Naive B cell (primary cell): ENCODE measurements around the gene UFD1. TPM values are rescaled to one million over a fixed set of nuclear protein-coding genes. Genes with fewer than 3 reads are reported as not detected.

Experiments
- ATAC-seq, 2 donors: fragments of 150-1000 bp; cut with Tn5 transposase; 2 replicates each; pipeline ENCODE4 v1.10.0; 2021; ENCODE audit warnings: low read depth in 2 of 2, mild to moderate bottlenecking in 2 of 2, moderate library complexity in 2 of 2
- DNase-seq: peaks from one replicate; pipeline ENCODE4 v3.0.0; 2022
- H3K27ac Mint-ChIP-seq, 6 donors: one replicate each; pipeline ENCODE4 v1.8.0; 2020 to 2022; ENCODE audit warnings: mild to moderate bottlenecking in 6 of 6, mixed read lengths in 6 of 6, moderate library complexity in 5 of 6, inconsistent platforms in 2 of 6
- H3K27me3 Mint-ChIP-seq, 3 donors: one replicate each; pipeline ENCODE4 v1.8.0; 2021 to 2022; ENCODE audit warnings: mixed read lengths in 3 of 3, mild to moderate bottlenecking in 1 of 3
- H3K36me3 Mint-ChIP-seq, 2 donors: one replicate each; pipeline ENCODE4 v1.8.0; 2020 to 2022; ENCODE audit warnings: mixed read lengths in 2 of 2, inconsistent platforms in 1 of 2, mild to moderate bottlenecking in 1 of 2
- H3K4me1 Mint-ChIP-seq, 3 donors: one replicate each; pipeline ENCODE4 v1.8.0; 2020 to 2022; ENCODE audit warnings: mixed read lengths in 3 of 3, inconsistent platforms in 1 of 3, mild to moderate bottlenecking in 1 of 3, moderate library complexity in 1 of 3
- H3K4me3 Mint-ChIP-seq, 8 donors: one replicate each; pipeline ENCODE4 v1.8.0; 2020 to 2022; ENCODE audit warnings: mild to moderate bottlenecking in 8 of 8, mixed read lengths in 8 of 8, moderate library complexity in 8 of 8, inconsistent platforms in 2 of 8
- H3K9me3 Mint-ChIP-seq, 7 donors: one replicate each; pipeline ENCODE4 v1.8.0; 2020 to 2022; ENCODE audit warnings: mixed read lengths in 7 of 7, mild to moderate bottlenecking in 5 of 7, inconsistent platforms in 2 of 7, moderate library complexity in 1 of 7
- polyA plus RNA-seq, 6 donors: library from polyadenylated mRNA; unstranded; fragments of 300-500 nt; fragmentation: Illumina TruSeq; gene quantifications; one replicate each; pipeline ENCODE4 v1.2.3, GENCODE V29; 2021; ENCODE audit warnings: low read depth in 6 of 6

Gene UFD1
- polyA plus RNA-seq, 6 donors from 2014 or later = 55.0 to 107 (median 61.8) TPM

DNA sequence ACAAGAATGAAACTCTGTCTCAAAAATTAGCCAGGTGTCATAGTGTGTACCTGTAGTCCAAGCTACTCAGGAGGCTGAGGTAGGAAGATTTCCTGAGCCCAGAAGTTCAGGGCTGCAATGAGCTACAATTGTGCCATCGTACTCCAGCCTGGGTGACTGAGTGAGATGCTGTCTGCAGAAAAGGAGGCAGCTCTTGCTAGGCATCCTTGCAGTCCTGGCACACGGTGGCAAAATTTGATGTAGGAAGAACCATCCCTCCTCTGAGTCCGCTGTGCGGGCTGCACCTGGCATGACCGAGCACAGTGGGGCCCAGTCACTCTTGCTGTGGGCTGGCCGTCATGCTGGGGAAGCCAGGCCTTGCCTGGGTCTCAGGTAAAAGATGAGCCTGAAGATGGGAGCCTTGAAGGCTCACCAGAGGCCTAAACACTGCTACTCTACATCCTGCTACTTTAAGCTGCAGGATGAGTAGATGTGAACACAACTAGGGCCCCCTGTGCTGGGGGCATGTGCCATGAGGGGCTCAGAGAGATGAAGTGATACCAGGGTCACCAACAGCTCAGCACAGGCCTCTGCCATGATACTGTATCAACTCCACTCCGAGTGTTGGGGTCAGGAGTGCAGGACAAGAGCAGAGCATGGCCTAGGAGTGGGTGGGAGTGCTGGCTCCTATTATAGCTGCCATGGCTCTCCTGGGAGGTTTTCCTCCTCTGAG lies 19.3 kb upstream of the UFD1 start:
- Mint-ChIP-seq H3K27ac (no peak overlapping the region), H3K9me3 (no peaks in the 10 kb centered on the region), H3K4me3 (no peak overlapping the region), H3K27me3 (no peaks in the 10 kb centered on the region), H3K4me1 (no peaks in the 10 kb centered on the region), H3K36me3 (no peaks in the 10 kb centered on the region)
- DNase-seq = no peak
- no peak for ATAC-seq

DNA sequence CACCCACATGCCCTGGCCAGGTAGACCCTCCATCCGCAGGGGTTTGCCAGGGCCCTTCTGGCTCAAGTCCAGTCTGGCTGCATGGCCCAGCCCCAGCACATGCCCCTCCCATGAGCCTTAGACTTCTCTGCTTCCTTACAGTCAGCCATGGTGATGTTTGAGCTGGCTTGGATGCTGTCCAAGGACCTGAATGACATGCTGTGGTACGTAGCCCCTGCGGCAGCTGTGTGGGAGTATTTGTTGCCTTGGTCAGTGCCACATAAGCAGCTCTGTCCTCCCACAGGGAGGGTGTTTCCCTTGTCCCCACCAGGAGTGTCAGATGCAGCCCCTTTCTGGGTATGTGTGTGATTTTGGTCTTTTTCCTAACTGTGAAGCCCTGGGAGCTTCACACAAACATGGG lies 18.3 kb upstream of the UFD1 start:
- DNase-seq (no peak), ATAC-seq (no peak)
- no peaks in the 10 kb centered on the region for H3K36me3 Mint-ChIP-seq
- no peaks in the 10 kb centered on the region for H3K9me3 Mint-ChIP-seq
- H3K4me1 Mint-ChIP-seq = no peaks in the 10 kb centered on the region
- no peak overlapping the region for H3K27ac Mint-ChIP-seq
- H3K27me3 Mint-ChIP-seq = no peaks in the 10 kb centered on the region
- no peak overlapping the region for H3K4me3 Mint-ChIP-seq

DNA sequence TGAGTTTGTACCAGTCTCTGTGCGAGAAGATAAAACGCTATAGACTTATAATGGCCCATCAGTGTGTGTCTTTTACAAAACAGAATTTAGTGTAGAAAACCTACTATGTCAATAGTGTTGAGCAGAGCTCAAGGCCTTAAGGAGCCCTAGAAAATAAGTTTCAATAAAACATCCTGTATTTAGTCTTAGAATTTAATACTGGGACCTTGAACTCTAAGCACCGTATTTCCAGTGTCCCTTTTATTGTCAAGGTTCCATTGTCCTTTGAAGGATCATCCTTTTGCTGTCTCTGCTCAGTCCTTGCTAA lies 17.3 kb upstream of the UFD1 start:
- no peaks in the 10 kb centered on the region for H3K27me3 Mint-ChIP-seq
- H3K4me3 Mint-ChIP-seq = no peak overlapping the region
- H3K9me3 Mint-ChIP-seq = no peaks in the 10 kb centered on the region
- no peak for ATAC-seq
- DNase-seq = no peak
- peak overlapping the region in 1 of 6 donors; percentile 17 for H3K27ac Mint-ChIP-seq
- H3K36me3 Mint-ChIP-seq = no peaks in the 10 kb centered on the region
- H3K4me1 Mint-ChIP-seq = no peaks in the 10 kb centered on the region

DNA sequence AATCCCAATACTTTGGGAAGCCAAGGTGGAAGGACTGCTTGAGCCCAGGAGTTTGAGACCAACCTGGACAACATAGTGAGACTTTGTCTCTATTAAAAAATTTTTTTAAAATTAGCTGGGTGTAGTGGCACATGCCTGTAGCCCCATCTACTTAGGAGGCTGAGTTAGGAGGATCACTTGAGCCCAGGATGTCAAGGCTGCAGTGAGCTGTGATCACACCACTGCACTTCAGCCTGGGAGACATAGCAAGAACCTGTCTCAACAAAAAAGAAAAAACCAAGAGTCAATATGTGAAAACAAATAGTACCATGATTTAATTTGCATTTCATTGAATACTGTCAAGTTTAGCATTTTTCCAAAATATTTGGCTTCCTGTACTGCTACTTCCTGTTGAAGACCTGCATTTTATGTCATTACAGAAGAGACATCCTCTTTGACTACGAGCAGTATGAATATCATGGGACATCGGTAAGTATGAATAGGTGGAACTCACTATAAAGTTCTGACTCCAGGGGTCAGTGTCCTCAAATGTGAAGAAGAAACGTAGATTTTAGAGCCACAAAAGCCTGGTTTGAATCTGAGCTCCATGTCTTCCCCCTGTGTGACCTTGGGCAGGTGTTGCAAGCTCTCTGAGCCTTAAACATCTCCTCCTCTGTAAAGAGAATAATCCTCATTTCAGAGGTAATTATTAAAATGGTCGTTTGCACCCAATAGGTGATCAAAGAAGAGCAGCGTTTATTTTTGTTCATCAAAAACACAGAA lies 16.8 kb upstream of the UFD1 start:
- no peaks in the 10 kb centered on the region for H3K9me3 Mint-ChIP-seq
- H3K4me3 Mint-ChIP-seq = no peak overlapping the region
- DNase-seq = no peak
- no peaks in the 10 kb centered on the region for H3K4me1 Mint-ChIP-seq
- no peak for ATAC-seq
- no peaks in the 10 kb centered on the region for H3K36me3 Mint-ChIP-seq
- peak overlapping the region in 2 of 6 donors; percentile 17 to 66 for H3K27ac Mint-ChIP-seq
- no peaks in the 10 kb centered on the region for H3K27me3 Mint-ChIP-seq

DNA sequence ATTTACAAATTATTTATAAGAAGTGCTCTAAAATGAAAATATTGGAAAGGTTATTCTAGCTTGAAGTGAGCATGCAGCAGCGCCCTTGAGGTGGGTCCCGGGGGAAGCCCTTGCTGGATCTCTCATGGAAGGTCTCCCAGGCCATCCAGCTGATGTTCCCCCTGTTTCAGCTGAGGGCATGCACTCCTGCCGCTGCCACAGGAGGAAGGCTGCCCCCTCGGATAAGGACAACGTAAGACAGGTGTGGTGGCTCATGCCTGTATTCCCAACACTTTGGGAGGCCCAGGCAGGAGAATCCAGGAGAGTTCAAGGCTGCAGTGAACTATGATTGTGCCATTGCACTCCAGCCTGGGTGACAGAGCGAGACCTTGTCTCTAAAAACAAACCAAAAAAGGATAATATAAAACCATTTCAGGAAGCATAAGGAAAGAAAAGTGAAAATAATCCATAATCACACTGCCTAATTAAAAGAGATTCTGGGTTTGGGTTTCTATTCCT lies 15.7 kb upstream of the UFD1 start:
- Mint-ChIP-seq H3K9me3 (no peaks in the 10 kb centered on the region), H3K36me3 (no peaks in the 10 kb centered on the region), H3K4me1 (no peaks in the 10 kb centered on the region), H3K4me3 (no peak overlapping the region), H3K27ac (peak overlapping the region in 1 of 6 donors; percentile 78), H3K27me3 (no peaks in the 10 kb centered on the region)
- DNase-seq = no peak
- no peak for ATAC-seq

DNA sequence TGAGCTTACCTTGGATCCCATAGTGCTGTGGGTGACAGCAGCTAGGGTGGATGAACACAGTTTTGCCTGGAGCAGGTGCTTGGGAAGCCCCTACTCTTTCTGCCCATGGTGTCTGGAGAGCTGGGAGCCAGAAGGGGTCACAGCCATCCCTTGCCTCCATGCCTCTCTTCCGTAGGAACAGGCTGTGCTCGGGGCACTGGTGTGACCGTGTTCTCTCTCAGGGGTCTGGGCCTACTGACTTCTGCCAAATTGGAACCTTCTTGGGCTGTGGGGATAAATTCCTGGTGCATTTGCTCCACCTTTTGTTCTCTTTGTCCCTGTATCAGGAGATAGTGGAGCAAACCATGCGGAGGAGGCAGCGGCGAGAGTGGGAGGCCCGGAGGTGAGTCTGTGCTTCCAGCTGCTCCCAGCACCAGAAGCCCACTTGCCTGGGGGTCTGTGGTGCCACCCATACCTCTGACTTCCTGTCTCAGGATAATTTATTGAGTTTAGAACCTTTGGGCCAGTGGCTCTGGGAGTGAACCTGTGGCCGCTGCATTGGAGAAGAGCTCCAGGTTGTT lies 15.1 kb upstream of the UFD1 start:
- no peak for DNase-seq
- H3K4me3 Mint-ChIP-seq = no peak overlapping the region
- H3K27ac Mint-ChIP-seq = no peak overlapping the region
- no peaks in the 10 kb centered on the region for H3K27me3 Mint-ChIP-seq
- no peak for ATAC-seq
- H3K9me3 Mint-ChIP-seq = no peaks in the 10 kb centered on the region
- H3K4me1 Mint-ChIP-seq = no peaks in the 10 kb centered on the region
- H3K36me3 Mint-ChIP-seq = no peaks in the 10 kb centered on the region

DNA sequence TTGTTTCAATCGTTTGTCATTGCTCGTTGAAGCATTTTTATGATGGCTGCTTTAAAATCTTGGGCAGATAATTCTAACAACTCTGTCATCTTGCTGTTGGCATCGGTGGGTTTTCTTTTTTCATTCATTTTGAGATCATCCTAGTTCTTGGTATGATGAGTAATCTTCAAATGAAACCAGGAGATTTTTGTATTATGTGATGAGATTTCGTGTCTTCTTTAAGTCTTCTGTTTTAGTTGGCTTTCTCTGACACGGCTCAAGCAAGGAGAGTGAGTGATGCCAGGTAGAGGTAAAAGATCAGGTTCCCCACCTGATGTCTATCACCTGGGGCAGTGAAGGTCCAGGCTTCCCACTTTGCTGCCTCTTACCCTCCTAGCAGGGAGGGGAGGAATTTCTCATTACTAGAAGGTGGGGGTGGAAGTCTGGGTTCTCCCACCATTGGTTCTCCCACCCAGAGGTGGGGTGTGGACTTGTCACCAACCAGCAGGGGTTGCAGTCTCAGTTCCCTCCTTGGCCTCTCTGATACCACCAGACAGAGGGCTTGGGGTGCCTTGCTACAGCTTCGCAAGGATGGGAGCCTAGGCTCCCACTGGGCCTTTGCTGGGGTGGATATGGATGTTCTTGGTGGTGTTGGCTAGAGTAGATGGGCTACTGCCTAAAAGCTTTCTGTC lies 13.6 kb upstream of the UFD1 start:
- Mint-ChIP-seq H3K27me3 (no peaks in the 10 kb centered on the region), H3K4me3 (no peak overlapping the region), H3K27ac (no peak overlapping the region), H3K9me3 (no peaks in the 10 kb centered on the region), H3K36me3 (no peaks in the 10 kb centered on the region), H3K4me1 (no peaks in the 10 kb centered on the region)
- no peak for DNase-seq
- no peak for ATAC-seq

DNA sequence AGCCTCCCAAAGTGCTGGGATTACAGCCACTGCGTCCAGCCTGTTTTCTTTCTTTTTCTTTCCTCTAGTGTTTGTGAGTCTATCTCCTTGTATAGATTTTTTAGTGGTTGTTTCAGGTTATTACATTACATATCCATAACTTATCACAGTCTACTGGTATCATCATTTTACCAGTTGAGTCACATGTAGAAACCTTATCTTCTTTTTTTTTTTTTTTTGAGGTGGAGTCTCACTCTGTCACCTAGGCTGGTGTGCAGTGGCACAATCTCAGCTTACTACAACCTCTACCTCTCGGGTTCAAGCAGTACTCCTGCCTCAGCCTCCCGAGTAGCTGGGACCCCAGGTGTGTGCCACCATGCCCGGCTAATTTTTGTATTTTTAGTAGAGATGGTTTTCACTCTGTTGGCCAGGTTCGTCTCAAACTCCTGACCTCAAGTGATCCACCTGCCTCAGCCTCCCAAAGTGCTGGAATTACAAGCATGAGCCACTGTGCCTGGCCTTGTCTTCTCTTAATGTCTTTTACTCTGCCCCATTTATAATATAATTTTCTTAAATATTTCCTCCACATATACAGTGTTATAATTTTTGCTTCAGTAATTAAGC lies 11.7 kb upstream of the UFD1 start:
- Mint-ChIP-seq H3K4me3 (no peak overlapping the region), H3K27me3 (no peaks in the 10 kb centered on the region), H3K4me1 (no peaks in the 10 kb centered on the region), H3K27ac (no peak overlapping the region), H3K9me3 (no peaks in the 10 kb centered on the region), H3K36me3 (no peaks in the 10 kb centered on the region)
- ATAC-seq = no peak
- DNase-seq = no peak

DNA sequence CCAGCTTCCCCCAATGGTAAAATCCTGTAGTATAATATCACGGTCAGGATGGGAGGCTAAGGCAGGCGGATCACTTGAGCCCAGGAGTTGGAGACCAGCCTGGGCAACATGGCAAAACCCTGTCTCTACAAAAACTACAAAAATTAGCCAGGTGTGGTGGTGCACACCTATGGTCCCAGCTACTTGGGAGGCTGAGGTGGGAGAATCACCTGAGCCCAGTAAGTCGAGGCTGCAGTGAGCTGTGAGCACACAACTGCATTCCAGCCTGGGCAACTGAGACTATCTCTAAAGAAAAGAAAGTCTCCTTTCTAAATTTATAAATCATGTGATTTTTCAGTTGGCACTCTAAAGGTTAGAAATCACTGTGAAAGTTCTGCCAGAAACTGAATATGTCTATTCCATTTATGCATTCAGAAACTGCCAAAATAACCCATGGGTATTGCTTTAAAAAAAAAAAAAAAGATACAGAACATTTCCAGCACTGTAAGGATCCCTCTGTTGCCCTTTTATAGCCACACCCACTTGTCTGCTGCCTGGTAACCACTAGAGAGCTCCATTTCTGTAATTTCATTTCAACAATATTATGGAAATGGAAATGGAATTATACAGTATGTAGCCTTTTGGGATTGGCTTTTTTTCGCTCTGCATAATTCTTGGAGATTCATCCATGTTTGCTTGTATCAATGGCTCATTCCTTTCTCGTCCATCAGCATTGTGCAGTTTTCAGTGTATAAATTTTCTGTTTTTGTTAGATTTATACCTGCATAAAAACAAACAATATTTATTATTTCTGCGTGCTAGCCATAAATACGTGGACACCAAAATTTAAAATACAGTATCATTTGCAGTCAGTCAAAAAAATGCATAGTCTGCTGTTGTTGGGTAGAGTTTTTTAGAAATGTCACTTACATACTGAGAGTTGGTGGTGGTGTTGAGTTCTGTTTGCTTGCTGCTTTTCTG lies 10.2 kb upstream of the UFD1 start:
- no peaks in the 10 kb centered on the region for H3K4me1 Mint-ChIP-seq
- ATAC-seq = peak in 1 of 2 donors; percentile 39
- H3K27ac Mint-ChIP-seq = no peak overlapping the region
- no peaks in the 10 kb centered on the region for H3K36me3 Mint-ChIP-seq
- no peaks in the 10 kb centered on the region for H3K27me3 Mint-ChIP-seq
- no peaks in the 10 kb centered on the region for H3K9me3 Mint-ChIP-seq
- H3K4me3 Mint-ChIP-seq = no peak overlapping the region
- DNase-seq = no peak

DNA sequence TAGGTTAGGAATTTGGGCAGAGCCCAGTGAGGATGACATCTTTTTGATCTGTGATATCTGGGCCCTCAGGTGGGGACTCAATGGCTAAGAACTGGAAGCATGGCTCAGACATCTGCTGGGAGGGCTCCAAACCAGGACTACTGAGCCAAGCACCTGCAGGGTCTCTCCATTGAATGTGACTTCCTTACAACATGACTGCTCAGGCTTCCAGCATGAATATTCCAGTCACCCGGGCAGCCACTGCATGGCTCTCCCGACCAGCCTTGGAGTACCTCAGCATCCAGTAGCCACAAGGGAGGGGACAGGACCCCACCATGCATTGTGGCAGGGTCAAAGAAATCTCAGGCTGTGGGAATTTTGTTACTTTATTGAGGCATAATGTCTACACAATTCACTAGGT lies 9.3 kb upstream of the UFD1 start:
- DNase-seq (no peak), ATAC-seq (no peak)
- Mint-ChIP-seq H3K36me3 (no peaks in the 10 kb centered on the region), H3K9me3 (no peaks in the 10 kb centered on the region), H3K27me3 (no peaks in the 10 kb centered on the region), H3K4me1 (no peaks in the 10 kb centered on the region), H3K4me3 (no peak overlapping the region), H3K27ac (no peak overlapping the region)

DNA sequence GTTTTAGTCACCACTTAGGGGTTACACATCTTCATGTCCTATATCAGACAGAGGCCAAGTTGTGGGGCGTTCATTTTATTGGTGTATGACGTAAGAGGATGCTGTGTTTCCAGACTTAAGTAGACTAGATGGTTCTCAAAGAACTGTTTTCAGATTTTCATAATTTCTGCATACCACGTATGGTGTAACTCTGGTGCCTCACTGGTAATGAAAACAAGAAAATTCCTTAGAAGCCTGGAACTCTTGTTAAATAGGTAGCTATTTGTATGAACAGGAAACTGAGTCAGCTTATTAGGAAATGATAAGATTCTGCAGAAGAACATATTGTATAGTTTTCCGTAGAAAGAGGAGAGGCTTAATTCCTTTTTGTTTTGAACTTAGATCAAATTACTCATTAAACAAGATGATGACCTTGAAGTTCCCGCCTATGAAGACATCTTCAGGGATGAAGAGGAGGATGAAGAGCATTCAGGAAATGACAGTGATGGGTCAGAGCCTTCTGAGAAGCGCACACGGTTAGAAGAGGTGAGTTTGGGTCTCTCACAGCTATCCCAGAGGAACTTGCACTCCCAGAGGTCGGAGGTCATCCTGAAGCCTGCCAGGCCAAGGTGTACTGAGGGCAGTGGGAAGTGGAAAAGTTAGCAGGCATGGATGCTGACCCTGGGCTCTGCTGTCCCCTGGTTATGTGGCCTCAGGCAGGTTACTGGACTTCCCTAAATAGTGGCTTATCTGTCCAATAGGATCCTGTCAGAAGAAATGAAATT lies 4.7 kb upstream of the UFD1 start:
- no peak for DNase-seq
- no peak overlapping the region for H3K27ac Mint-ChIP-seq
- H3K27me3 Mint-ChIP-seq = no peaks in the 10 kb centered on the region
- H3K4me3 Mint-ChIP-seq = no peak overlapping the region
- no peaks in the 10 kb centered on the region for H3K9me3 Mint-ChIP-seq
- no peak for ATAC-seq
- no peaks in the 10 kb centered on the region for H3K36me3 Mint-ChIP-seq
- H3K4me1 Mint-ChIP-seq = peaks cover 8 to 13% (median 11%) of the 10 kb centered on the region in 3 donors

DNA sequence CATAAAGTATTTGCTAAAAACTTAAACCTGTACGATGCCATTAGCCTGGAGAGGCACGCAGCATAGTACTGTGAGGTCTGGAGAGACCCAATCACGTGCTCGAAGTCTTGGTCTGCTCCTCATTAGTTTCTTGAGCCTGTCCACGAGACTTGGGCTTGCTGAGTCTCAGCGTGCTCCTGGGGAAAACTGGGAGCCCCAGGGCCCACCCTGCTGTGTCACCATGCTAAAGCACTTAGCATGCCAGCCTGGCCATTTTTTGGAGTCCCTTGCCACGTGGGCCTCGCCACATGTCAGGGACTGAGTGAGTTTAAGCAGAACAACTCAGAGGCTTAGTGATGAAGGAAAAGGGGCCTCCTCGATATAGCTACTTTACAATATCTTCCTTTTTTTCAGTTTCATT lies 3.3 kb upstream of the UFD1 start:
- peaks cover 17 to 24% (median 22%) of the 10 kb centered on the region in 3 donors for H3K4me1 Mint-ChIP-seq
- no peak for ATAC-seq
- no peak for DNase-seq
- no peak overlapping the region for H3K27ac Mint-ChIP-seq
- no peaks in the 10 kb centered on the region for H3K27me3 Mint-ChIP-seq
- H3K4me3 Mint-ChIP-seq = peak overlapping the region in 1 of 8 donors; percentile 23
- H3K36me3 Mint-ChIP-seq = no peaks in the 10 kb centered on the region
- H3K9me3 Mint-ChIP-seq = no peaks in the 10 kb centered on the region
